Measurements from ENCODE around the gene VAC14.

The VAC14 gene

DNA sequence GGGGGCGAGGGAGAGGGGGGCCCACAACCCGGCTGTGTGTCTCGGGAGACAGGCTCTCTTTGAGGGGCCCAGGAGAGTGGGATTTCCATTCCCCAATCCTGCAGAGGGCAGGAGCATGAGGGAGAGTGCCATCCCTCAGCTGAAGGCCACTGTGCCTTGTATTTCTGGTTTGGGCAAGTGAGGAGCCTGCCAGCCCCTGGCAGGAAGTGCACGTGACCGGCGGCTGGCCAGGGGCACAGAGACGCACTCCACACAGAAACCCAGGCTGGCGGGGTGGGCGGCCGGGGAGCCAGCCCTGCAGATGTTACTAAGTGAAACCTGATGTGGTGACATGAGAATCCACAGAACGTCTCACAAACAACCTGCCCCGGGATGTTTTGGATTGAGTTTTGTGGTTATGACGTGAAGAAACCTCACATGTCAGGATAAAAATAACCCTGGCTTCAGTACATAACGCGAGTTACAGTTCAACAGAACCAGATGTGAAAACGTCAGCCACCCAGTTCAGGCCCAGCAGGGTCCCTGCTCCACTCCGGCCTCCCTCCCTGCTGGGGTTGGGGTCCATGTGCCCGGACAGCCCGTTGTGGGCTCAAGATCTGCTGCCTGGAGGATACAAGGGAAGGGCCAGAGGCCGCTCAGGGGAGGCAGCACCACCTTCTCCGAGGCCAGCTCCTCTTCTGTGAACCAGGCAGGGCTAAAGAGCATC is 63.4 kb downstream of the VAC14 start:
- peak; percentile 89 for DNase-seq (ENCODE audit: low spot score)
- TF ChIP-seq, protein P1, sequence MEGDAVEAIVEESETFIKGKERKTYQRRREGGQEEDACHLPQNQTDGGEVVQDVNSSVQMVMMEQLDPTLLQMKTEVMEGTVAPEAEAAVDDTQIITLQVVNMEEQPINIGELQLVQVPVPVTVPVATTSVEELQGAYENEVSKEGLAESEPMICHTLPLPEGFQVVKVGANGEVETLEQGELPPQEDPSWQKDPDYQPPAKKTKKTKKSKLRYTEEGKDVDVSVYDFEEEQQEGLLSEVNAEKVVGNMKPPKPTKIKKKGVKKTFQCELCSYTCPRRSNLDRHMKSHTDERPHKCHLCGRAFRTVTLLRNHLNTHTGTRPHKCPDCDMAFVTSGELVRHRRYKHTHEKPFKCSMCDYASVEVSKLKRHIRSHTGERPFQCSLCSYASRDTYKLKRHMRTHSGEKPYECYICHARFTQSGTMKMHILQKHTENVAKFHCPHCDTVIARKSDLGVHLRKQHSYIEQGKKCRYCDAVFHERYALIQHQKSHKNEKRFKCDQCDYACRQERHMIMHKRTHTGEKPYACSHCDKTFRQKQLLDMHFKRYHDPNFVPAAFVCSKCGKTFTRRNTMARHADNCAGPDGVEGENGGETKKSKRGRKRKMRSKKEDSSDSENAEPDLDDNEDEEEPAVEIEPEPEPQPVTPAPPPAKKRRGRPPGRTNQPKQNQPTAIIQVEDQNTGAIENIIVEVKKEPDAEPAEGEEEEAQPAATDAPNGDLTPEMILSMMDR (IDR thresholded peaks at IDR 0.05): no peak
- Histone ChIP-seq H3K4me3 (peak overlapping the region; percentile 47), H3K27ac (peak overlapping the region; percentile 86 to 93)

DNA sequence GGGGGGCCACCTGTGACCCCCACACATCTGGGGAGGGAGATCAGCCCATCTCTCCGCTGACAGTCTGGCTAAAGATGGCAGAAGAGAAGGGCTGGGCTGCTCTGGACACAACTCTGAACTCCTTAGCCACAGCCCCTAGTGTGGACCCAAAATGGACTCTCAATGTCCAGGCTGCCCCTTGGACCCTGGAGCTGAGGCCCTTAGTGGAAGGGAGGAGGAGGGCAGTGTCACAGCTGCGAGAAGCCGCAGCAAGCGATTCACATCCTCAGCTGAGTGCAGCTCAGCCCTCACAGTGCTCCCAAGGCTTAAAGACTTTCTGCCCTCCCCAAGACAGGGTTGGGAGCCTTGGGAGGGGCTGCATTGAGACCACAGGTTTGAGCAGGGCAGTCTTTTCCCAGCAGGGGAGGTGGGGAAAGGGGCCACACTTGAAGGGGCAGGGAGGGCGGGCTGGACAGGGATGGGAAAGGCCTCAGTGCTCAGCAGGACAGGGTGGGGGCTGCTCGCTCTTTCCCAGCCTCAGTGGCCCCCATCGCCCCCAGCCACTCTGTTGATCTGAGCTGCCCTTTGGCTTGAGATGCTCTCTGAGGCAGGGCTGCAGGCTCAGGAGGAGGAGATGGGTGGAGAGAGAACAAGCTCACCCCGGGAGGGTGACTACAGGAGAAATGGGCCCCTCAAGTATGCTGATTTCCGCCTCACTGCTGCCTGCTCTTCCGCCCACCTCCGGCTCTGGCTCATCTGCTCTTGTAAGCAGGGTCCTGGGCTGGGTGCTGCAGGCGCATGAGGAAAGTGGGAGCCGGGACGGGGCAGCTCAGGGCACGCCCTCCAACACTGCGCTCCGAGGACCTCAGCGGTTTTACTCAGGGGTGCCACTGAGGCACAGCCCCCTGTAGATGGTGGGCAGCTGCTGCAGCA is 64.2 kb downstream of the VAC14 start:
- TF ChIP-seq, protein P1 (IDR thresholded peaks at IDR 0.05): no peak
- H3K27ac ChIP-seq: peak overlapping the region; percentile 86 to 93
- DNase-seq (ENCODE audit: low spot score): no peak
- peak overlapping the region; percentile 47 for H3K4me3 ChIP-seq

DNA sequence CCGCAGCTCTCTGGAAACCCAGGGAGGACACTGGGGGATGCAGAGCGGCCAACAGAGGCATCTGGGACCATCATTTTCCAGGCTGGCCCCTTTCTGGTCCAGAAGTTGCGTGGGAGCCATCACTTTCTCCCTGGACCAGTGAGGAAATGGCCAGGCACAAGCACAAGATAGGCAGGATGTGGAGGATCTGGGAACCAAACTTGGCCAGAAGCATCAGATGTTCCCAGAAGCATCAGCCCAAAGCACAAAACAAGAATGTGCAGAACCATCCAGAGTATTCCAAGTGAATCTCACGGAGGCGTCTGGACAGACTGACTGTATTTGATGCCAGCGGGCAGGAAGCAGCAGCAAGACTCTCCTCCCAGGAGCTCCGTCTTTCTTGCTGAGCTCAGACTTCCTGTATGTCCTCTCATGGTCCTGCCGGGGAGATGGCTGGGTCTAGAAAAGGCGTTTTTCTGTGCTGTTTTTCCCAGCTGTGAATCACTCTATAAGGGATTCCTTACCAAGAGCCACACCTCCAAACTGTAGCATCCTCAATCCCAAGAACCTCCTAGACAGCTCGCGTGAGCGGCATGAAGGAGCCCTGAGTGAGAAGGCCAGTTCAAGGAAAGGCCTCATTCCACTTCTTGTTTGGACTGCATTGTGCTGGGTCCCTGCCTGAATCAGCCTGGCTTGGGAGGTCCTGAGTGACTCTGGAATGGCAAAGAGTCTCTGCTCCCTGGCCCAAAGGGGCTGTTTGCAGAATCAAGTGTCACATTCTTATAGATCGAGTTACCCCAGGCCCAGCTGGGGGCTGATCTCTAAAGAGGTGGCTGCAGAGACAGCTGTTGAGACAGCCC is 65.6 kb downstream of the VAC14 start:
- DNase-seq (ENCODE audit: low spot score): no peak
- peak overlapping the region; percentile 58 to 93 for H3K27ac ChIP-seq
- no peak overlapping the region for H3K4me3 ChIP-seq
- TF ChIP-seq, protein P1 (IDR thresholded peaks at IDR 0.05): no peak

DNA sequence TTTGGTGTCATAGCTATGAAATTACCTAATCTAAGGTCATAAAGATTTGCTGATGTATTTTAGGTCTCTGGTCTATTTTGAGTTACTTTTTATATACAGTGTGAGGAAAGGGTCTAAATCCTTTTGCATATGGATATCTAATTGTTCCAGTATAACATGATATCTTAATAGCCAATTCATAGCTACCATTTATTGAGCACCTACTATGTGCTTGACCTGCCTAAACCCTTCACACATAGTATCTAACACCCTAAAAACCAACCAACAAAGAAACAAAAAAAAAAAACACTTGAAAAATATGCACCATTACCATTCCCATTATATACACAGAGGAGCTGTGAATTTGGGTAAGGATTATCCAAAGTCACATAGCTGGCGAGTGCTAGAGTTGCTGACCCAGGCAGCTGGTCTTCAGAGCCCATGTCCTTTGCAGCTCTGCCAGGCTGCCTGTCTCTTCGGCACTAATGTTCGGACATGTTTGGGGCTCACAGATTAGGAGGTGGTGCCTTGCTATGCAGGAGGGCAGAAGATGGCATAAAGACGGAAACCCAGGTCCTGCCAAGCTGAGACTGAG is 66.3 kb downstream of the VAC14 start:
- H3K27ac ChIP-seq: peak overlapping the region in 1 of 2 donors; percentile 93
- DNase-seq (ENCODE audit: low spot score): no peak
- TF ChIP-seq, protein P1 (IDR thresholded peaks at IDR 0.05): no peak
- H3K4me3 ChIP-seq: no peak overlapping the region

DNA sequence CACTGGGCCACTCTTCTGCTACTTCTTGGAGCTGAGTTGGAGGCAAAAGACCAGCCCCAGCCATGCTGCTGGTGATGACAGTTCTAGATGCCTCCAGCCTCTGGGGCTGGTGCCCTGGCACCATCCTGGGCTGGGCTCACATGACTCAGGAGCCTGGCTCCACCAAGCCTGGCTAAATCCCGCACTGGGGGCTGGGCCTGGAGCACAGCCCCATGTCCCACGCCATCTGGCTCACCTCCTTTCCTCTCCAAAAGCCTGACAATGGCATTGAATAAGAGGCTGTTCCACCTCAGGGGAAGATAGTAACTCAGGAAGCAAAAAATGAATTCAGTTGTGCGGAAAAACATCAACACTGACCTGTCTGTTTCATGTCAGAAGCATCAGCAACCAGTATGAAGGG is 70.0 kb downstream of the VAC14 start:
- TF ChIP-seq, protein P1 (IDR thresholded peaks at IDR 0.05): no peak
- Histone ChIP-seq H3K4me3 (no peak overlapping the region), H3K27ac (no peak overlapping the region)
- DNase-seq (ENCODE audit: low spot score): no peak

DNA sequence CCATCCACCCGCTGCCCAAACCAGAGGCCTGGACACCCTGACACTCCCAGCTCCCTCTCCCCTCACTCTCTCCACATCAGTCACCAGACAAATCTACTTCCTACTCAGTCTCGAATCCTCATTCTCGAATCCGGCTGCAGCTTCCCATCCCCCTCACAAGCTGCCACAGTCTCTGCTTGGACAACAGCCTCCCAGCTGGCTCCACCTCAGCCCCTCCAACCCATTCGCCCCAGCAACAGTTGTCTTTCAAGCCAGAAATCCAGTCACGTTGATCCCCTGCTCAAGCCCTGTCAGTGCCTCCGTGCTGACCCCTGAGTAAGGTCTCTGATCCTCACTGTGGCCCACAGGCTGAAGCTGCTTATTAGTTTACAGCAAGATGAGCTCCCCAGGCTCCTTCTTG is 70.9 kb downstream of the VAC14 start:
- TF ChIP-seq, protein P1 (IDR thresholded peaks at IDR 0.05): no peak
- H3K27ac ChIP-seq: no peak overlapping the region
- no peak overlapping the region for H3K4me3 ChIP-seq
- DNase-seq (ENCODE audit: low spot score): no peak
